ENCODE data around the gene ANKRD37. TPM values are rescaled to one million over a fixed set of nuclear protein-coding genes. Genes with fewer than 3 reads are reported as not detected.

Gene ANKRD37
- total and polyA plus RNA-seq, 9 of the 15 experiments (the other 6 are each of a cell fraction or from before 2014, with no cell fraction given), result 1.3 to 53.7 (median 3.6) TPM

GRCh38 chr4:185357733-185358440 is 38.8 kb upstream of the ANKRD37 start:
- peak overlapping the region in 1 of 2 experiments; percentile 21; a peak in 1 of 4 replicates for H3K9ac ChIP-seq (ENCODE audit: insufficient read depth in 1 of 2, low read depth in 2 of 2, low read length in 2 of 2)
- peak; percentile 62 to 79 (median 65) for DNase-seq (ENCODE audit: extremely low read depth in 1 of 4, low spot score in 3 of 4)
- 5% methylated on average over 7 of the region's 7 CpGs for WGBS (ENCODE audit: insufficient coverage, low coverage, missing lambda C conversion rate)
- in situ Hi-C loops (cut with MboI) (no loop called here), intact Hi-C loops (cut with micrococcal nuclease) (loop anchor here (2.0 kb wide), 1 partner anchor 37 kb away; the partner anchor contains the start of gene LRP2BP)
- FAIRE-seq, result peak; percentile 70
- H3K4me1 ChIP-seq (replicated peaks in 1 of 2; ENCODE audit: control insufficient read depth in 2 of 2, insufficient read depth in 2 of 2, low read length in 2 of 2), result peaks cover 13 to 37% of the 10 kb centered on the region in 2 experiments
- peak; percentile 84 for ATAC-seq
- peak overlapping the region; percentile 25 for H2AFZ ChIP-seq (ENCODE audit: low read depth, low read length)
- no peaks in the 10 kb centered on the region for H3K79me2 ChIP-seq (ENCODE audit: control insufficient read depth, insufficient read depth, low read length)
- peak overlapping the region; percentile 47 for H3K4me2 ChIP-seq (ENCODE audit: insufficient read depth, low read length)
- no peaks in the 10 kb centered on the region for H3K9me3 ChIP-seq (replicated peaks; ENCODE audit: control insufficient read depth, insufficient read depth, low read depth, low read length)
- CTCF ChIA-PET (ENCODE audit: low intra/inter-chr PET ratio), result no interaction called here
- POLR2A ChIA-PET, result interaction anchor here (0.7 kb wide), 1 partner anchor 12 kb away, joined by 4 read pairs; no protein-coding TSS in a partner anchor
- H4K20me1 ChIP-seq (replicated peaks; ENCODE audit: control insufficient read depth, insufficient read depth, low read length), result no peaks in the 10 kb centered on the region
- H3K4me3 ChIP-seq, result no peak overlapping the region
- H3K9me1 ChIP-seq (ENCODE audit: control insufficient read depth, insufficient read depth, low read length), result no peaks in the 10 kb centered on the region
- H3K27ac ChIP-seq (ENCODE audit: extremely low read depth, low read depth, low read length), result peak overlapping the region; percentile 58
- no peaks in the 10 kb centered on the region for H3K27me3 ChIP-seq (ENCODE audit: control insufficient read depth in 2 of 2, insufficient read depth in 2 of 2, low read length in 2 of 2)
- peaks cover 2% of the 10 kb centered on the region; the same call in 1 of the 3 replicates for H3K36me3 ChIP-seq (ENCODE audit: control insufficient read depth, insufficient read depth, low read length)
- no TSS peak for BruUV-seq (replicated peaks)
- TF ChIP-seq TFAM (CRISPR knock-in tag; conservative IDR thresholded peaks at IDR 0.05), result no peak
- TF ChIP-seq FOSL1 (tag; conservative IDR thresholded peaks at IDR 0.05), result 0 out of 2 replicates have a peak, but pooled peaks have one; percentile 13
- TF ChIP-seq ZNF561 (CRISPR knock-in tag; conservative IDR thresholded peaks at IDR 0.05), result no peak
- 0 out of 2 replicates have a peak, but pooled peaks have one; percentile 9 for TF ChIP-seq CXXC5 (CRISPR knock-in tag; IDR thresholded peaks at IDR 0.05)
- peak; percentile 51 for TF ChIP-seq NCOR1 (IDR thresholded peaks at IDR 0.05)
- no peak for TF ChIP-seq ZBED1 (IDR thresholded peaks at IDR 0.05)
- TF ChIP-seq HMGN3 (IDR thresholded peaks at IDR 0.05; ENCODE audit: borderline replicate concordance, extremely low read depth, insufficient read length, low read depth, low read length), result no peak
- no peak for TF ChIP-seq ZNF395 (CRISPR knock-in tag; IDR thresholded peaks at IDR 0.05)
- peak; percentile 57 for TF ChIP-seq MTA2 (IDR thresholded peaks at IDR 0.05; ENCODE audit: low read depth)
- no peak for TF ChIP-seq PHB2 (IDR thresholded peaks at IDR 0.05; ENCODE audit: low read depth)
- peak; percentile 26; the same call in 1 of the 2 replicates for TF ChIP-seq NFIC (IDR thresholded peaks at IDR 0.05)
- TF ChIP-seq SUPT5H (IDR thresholded peaks at IDR 0.05), result no peak
- TF ChIP-seq ZNF76 (CRISPR knock-in tag; IDR thresholded peaks at IDR 0.05; ENCODE audit: borderline replicate concordance), result no peak

Measured in K562 (cell line).